MM.1S (cell line): ENCODE data around the gene LZTS3.
"Not testable (repeated sequence)": the region's sequence is repeated elsewhere in the genome, so short reads cannot be mapped to it uniquely, and the experiment has no call there.

Source experiments
- EZH2 ChIP-seq: fragments of 300-600 bp; sonication (generic); optimal IDR thresholded peaks from 2 replicates; pipeline ENCODE3; 2017; ENCODE audit warnings: low read depth, mild to moderate bottlenecking, antibody characterized with exemption, low read length, mixed read lengths
- EZH2phosphoT487 ChIP-seq: fragments of 300-600 bp; sonication (generic); IDR thresholded peaks from 2 replicates; pipeline ENCODE4 v1.6.1; 2018; ENCODE audit warnings: antibody characterized with exemption, low read length
- TF ChIP-seq, protein P1 (sequence below): fragments of 300-600 bp; sonication (generic); IDR thresholded peaks from 2 replicates; pipeline ENCODE4 v1.5.1; 2016; ENCODE audit warnings: antibody characterized with exemption, low read length, mixed read lengths

- TF ChIP-seq, protein P1, sequence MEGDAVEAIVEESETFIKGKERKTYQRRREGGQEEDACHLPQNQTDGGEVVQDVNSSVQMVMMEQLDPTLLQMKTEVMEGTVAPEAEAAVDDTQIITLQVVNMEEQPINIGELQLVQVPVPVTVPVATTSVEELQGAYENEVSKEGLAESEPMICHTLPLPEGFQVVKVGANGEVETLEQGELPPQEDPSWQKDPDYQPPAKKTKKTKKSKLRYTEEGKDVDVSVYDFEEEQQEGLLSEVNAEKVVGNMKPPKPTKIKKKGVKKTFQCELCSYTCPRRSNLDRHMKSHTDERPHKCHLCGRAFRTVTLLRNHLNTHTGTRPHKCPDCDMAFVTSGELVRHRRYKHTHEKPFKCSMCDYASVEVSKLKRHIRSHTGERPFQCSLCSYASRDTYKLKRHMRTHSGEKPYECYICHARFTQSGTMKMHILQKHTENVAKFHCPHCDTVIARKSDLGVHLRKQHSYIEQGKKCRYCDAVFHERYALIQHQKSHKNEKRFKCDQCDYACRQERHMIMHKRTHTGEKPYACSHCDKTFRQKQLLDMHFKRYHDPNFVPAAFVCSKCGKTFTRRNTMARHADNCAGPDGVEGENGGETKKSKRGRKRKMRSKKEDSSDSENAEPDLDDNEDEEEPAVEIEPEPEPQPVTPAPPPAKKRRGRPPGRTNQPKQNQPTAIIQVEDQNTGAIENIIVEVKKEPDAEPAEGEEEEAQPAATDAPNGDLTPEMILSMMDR: not testable (repeated sequence)
- TF ChIP-seq EZH2, EZH2phosphoT487: not testable (repeated sequence)
Measured at GRCh38 chr20:3125776-3126526, 47.4 kb downstream of the LZTS3 start.
